Fibroblast of lung (primary cell): ENCODE data around the gene CDR2.

Experiments
- CTCF ChIP-seq, 2 donors: IDR thresholded peaks in 1 of 2; conservative IDR thresholded peaks in 1 of 2; 1 replicate in 1 of 2; 2 replicates in 1 of 2; pipeline ENCODE4 v1.5.1; 2011 to 2012; ENCODE audit warnings: low read length in 2 of 2, control low read depth in 1 of 2, inconsistent platforms in 1 of 2, low read depth in 1 of 2, mild to moderate bottlenecking in 1 of 2
- EZH2 ChIP-seq: IDR thresholded peaks from 2 replicates; pipeline ENCODE4 v1.5.1; 2012; ENCODE audit warnings: low read length, control low read depth, mild to moderate bottlenecking; ENCODE audit errors: missing control alignments

- TF ChIP-seq CTCF (conservative IDR thresholded peaks at IDR 0.05 in 1 of 2, IDR thresholded peaks at IDR 0.05 in 1 of 2; ENCODE audit: low read depth in 1 of 2, low read length in 2 of 2), result no peak
- TF ChIP-seq EZH2, result no peak
Measured at GRCh38 chr16:22317625-22318024, 56.8 kb downstream of the CDR2 start.
